Measurements from ENCODE around the gene RIPOR3.
A peak's percentile ranks its signal among the peaks of the same experiment; 100 is the strongest.
"Not testable (repeated sequence)": the region's sequence is repeated elsewhere in the genome, so short reads cannot be mapped to it uniquely, and the experiment has no call there.

The RIPOR3 gene

DNA sequence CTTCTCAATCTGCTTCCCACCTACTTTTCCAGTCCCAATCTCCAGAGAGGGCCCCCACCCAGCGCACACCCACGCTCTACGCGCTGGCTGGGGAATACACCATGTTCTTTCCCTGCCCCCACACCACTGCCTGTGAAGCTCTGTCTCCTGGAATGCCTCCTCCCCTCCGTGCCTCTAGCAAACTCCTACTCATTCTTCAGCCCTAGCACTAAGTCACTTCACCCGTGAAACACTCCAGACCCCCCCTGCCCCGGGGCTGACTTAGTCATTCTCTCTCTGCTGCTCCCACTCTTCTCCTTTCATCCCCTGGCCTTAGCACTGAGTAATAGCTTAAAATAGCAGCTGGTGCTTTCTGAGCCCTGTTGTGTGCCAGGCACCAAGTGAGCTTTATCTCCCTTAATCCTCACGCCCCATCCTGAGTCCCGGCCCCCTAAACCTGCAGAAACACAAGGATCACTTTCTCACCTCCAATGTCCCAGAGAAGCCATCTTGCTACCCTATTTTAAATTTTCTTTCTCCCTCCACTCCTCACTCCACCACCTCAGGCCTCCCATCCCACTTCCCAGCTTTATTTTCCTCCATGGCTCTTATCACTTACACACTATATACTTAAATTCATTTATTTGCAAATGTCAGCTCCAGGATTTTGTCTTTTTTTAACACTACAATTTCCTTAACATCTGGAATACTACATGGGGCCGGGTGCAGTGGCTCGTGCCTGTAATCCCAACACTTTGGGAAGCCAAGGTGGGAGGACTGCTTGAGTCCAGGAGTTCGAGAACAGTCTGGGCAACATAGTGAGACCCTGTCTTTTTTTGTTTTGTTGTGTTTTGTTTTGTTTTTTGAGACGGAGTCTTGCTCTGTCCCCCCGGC is 33.7 kb upstream of the RIPOR3 start:
- no peak for DNase-seq

DNA sequence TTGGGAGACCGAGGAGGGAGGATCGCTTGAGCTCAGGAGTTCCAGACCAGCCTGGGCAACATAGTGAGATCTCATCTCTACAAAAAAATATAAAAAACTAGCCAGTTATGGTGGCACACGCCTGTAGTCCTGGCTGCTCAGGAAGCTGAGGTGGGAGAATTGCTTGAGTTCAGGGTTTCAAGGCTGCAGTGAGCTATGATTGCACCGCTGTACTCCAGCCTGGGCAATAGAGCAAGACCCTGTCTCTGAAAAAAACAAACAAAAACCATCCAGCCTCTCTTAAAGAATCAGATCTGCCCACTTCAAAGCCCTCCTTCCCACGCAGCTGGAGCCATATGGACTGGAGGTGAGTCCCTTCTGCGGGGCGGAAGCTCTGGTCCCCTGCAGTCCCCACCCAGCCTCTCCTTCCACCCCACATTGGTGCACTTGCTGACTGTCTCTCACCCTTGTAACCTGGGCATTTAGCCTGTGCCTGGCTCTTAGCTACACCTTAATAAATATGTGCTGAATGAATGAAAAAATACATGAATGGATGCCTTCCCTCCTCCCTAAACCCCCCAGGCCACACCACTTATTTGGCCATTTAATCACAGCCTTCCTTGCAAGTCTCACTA is 32.9 kb upstream of the RIPOR3 start:
- DNase-seq = no peak

DNA sequence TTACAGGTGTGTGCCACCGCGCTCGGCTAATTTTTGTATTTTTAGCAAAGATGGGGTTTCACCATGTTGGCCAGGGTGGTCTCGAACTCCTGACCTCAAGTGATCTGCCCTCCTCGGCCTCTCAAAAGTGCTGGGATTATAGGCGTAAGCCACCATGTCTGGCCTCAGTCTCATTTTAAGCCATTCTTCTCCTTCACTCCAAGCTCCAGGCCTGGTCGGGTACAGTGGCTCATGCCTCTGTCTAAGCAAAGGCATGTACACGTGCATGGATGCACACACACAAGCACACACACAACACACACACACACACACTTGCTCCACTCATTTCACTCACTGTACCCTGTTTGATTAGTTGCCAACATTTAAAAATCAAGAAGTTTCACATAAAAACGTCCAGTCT is 32.3 kb upstream of the RIPOR3 start:
- no peak for DNase-seq

DNA sequence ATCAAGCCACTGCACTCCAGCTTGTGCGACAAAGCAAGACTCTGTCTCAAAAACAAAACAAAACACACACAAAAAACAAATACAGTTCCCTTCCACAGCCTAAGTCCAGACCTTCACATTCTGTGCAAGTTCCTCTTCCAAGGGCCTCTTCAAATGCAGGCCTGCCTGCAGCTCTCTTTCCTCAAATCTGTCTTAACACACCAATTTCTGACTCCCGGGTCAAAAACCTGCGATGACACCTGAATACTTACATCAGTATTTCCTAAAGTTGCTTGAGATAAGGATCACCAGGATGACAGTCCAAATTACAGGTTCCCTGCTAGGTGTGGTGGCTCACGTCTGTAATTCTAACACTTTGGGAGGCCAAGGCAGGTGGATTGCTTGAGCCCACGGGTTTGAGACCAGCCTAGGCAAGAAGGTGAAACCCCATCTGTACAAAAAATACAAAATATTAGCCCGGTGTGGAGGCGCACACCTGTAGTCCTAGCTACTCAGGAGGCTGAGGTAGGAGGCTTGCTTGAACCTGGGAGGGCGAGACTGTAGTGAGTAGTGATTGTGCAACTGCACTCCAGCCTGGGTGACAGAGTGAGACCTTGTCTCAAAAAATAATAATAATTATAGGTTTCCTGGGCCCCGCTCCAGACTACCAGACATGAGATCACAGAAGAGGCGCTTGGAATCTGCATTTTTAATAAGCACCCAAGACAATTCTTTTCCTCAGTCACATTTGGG is 31.2 kb upstream of the RIPOR3 start:
- no peak for DNase-seq

DNA sequence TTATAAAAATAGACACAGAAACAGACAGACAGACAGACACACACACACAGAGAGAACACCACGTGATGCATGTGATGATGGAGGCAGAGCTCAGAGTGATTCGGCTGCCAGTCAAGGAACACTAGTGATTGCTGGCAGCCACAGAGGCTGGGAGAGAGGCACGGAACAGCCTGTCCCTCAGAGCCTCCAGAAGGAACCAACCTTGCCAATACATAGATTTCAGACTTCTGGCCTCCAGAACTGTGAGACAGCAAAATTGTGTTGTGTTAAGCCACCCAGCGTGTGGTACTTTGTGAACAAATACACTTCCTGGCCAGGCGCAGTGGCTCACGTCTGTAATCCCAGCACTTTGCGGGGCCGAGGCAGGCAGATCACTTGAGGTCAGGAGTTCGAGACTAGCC is 30.5 kb upstream of the RIPOR3 start:
- DNase-seq = peak; percentile 32

DNA sequence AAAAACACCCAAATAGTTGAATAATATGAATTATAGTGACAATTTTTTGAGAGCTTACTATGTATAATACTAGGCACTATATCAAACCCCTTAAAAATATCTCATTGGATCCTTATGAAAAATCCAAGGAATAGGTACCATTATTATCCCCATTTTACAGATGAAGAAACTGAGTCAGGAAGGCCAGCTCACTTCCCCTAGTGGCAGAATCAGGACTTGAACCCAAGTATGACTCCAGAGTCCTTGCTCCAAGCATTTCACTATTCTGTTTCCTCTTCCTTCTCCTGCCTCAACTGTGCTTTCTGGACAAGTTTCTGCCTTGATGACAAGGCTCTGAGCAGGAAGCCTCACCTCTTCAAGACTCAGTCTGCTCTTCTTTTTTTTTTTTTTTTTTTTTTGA is 29.2 kb upstream of the RIPOR3 start:
- DNase-seq = no peak

DNA sequence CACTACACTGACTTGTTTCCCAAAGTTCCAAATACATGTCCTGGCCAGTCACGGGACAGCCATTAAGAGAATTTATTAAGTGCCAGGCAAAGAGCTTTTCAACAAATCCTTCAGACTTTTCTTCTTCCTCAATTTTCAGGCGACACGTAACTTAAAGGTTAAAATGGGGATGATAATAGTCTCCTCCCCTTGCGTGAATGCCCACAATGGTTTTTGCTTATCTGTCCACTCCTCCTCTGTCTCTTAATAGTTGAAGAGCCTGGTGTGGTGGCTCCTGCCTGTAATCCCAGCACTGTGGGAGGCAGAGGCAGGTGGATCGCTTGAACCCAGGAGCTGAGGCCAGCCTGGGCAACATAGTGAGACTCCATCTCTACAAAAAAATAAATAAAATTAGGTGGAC is 28.7 kb upstream of the RIPOR3 start:
- no peak for DNase-seq

DNA sequence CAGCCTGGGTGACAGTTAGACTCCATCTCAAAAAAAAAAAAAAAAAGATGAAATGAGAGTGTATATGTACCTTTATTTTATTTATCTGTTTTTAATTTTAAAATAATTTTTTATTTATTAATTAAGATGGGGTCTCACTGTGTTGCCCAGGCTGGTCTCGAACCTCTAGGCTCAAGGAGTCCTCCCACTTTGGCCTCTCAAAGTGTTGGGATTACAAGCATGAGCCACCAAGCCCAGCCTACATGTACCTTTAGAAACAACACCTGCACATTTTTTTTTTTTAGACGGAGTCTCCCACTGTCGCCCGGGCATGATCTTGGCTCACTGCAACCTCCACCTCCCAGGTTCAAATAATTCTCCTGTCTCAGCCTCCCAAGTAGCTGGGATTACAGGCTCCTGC is 28.0 kb upstream of the RIPOR3 start:
- no peak for DNase-seq

DNA sequence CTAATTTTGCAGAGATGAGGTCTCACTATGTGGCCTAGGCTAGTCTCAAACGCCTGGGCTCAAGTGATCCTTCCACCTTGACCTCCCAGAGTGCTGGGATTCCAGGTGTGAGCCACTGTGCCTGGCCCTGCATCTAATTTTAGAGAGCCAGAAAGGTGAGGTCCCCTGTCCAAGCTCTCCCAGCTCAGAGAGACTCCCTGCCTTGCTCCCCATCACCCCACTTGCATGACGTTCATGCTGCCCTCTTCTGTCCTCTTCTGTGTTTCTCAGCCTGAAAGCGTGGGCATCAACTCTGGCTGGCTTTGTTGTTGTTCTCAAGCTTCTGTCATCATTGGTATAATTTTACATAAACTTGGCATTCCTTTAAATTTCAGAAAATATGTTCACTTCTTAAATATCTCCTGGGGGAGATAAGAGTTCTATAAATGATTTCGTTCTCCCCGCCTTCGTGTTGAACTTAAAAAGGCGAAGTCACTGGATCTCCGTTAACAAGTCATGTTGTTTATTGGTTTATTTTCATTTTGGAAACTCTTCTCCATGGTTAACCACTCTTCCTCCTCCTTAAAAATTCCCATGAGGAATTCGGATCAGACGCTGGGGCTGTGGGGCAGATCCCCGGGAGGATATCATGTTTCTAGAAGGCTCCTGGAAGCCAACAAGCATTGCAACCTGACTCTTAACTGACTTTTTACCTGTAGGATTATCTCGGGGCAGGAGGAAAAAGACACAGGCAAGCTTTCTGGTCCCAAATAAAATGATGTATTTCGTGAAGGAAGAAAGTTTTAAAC is 26.8 kb upstream of the RIPOR3 start:
- no peak for DNase-seq

DNA sequence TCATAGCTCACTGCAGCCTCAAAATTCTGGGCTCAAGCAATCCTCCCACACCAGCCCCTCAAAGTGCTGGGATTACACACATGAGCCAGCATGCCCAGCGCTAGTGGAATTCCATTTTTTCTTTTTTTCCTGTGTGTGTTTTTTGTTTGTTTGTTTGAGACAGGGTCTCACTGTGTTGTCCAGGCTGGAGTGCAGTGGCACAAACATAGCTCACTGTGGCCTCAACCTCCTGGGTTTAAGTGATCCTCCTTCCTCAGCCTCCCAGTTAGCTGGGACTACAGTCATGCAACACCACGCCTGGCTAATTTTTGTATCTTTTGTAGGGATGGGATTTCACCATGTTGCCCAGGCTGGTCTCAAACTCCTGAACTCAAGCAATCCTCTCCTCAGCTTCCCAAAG is 26.0 kb upstream of the RIPOR3 start:
- no peak for DNase-seq

DNA sequence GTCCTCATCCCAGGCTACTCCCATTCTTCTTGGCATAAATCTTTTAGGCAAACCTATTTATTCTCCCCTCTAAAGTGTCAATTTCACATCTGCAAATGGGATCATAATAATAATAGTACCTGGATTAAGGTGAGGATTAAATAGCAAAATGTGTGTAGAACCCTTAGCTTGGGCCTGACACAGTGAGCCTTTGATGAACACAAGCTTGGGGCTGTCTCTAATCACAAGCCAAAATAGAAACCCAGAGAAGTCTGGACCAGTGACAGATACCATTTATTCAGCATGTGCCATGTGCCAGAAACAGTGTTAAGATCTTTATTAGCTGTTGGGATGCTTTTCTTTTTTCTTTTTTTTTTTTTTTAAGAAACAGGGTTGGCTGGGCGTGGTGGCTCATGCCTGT is 25.2 kb upstream of the RIPOR3 start:
- no peak for DNase-seq

DNA sequence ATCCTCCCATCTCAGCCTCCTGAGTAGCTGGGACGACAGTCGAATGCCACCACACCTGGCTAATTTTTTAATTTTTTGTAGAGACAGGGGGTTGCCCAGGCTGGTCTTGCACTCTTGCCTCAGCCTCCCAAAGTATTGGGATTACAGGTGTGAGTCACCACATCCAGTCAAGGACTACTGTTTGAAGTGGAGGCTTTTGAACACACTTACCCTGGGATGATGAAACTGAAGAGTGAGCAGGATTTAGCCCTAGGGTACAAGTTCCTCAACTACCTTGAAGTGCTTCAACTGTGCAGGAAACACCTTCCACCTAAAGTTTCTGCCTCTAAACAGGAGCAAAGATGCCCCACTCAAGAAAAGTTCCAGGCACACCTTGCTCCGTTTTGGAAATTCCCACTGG is 24.4 kb upstream of the RIPOR3 start:
- DNase-seq = no peak

DNA sequence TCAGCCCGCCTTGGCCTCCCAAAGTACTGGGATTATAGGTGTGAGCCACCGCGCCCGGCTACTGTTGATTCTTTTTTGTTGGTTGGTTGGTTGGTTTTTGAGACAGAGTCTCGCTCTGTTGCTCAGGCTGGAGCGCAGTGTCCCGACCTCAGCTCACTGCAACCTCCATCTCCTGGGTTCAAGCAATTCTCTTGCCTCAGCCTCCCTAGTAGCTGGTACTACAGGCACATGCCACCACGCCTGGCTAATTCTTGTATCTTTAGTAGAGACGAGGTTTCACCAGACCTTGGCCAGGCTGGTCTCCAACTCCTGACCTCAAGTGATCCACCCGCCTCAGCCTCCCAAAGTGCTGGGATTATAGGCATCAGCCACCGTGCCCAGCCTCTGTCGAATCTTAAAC is 23.1 kb upstream of the RIPOR3 start:
- not testable (repeated sequence) for DNase-seq

DNA sequence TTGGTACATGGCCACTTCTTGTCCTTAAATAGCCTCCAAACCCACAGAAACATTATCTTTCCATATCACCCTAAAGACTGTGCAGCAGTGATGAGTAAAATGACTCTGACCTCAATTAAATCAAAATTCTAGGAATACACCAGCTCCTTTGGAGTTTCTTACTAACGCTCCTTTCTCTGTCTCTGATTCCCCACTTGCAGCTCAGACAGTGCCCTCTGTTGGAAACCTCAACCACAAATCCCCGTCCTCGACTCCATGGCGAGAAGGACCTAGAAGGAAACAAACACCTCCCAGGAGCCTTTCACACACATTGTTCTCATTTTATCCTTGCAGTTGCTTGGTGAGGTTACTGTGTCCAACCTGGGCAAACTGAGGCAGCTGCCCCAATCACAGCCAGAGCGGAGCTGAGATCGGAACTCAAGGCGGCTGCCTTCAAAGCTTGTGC is 22.3 kb upstream of the RIPOR3 start:
- peak; percentile 3 for DNase-seq

DNA sequence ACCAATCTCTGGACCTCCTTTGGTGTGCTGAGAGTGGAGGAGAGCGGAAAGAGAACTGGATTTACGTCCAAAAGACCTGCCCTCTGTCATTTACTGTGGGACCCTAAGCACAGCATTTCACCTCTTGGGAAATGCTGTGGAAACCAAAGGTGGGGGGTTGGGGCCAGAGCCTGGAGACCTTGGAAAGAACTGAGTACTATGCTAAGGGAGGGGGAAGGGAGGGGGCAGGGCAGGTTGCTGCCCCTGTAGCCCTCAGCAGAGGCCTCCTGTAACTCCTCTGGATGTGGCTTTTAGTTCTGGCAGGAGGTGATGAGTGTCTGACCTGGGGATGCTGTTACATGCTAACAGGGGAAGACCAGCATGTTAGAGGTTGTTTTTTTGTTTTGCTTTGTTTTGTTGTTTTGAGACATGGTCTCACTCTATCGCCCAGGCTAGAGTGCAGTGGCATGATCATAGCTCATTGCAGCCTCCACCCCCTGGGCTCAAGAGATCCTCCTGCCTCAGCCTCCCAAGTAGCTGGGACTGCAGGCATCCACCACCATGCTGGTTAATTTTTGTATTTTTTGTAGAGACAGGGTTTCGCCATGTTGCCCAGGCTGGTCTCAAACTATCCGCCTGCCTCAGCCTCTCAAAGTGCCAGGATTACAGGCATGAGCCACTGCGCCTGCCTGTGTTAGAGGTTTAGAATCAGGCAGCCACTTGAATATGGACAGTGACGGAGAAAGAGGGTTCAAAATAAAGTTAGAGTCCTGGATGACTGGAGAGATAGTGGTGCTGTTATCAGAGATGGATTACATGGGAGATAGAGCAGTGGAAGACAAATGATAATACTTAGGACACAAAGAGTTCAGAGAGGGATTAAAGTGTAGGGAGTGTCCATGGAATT is 21.7 kb upstream of the RIPOR3 start:
- no peak for DNase-seq

DNA sequence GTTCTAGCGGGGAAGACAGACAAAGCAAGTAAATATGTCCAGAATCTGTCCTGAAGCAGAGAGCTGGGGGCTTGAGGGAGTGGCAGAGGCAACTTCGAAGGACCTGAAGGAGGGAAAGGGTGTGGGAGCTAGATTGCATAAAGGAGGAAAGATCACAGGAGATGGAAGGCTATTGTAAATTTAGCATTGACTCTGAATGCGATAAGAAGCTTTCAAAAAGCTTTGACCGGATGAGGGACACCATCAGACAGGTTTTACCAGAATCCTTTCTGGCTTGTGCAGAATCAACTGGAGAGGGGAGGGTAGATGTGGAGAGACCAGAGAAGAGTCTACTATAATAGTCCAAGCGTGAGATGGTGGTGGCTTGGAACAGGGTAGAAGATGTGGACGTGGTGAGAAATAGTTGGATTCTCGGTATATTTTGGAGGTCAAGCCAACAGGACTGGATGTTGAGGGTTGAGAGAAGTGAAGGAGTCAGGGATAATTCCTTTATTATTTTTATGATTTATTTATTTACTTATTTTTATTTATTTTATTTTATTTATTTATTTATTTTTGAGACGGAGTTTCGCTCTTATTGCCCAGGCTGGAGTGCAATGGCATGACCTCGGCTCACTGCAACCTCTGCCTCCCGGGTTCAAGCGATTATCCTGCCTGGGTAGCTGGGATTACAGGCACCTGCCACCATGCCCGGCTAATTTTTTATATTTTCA is 19.9 kb upstream of the RIPOR3 start:
- no peak for DNase-seq

DNA sequence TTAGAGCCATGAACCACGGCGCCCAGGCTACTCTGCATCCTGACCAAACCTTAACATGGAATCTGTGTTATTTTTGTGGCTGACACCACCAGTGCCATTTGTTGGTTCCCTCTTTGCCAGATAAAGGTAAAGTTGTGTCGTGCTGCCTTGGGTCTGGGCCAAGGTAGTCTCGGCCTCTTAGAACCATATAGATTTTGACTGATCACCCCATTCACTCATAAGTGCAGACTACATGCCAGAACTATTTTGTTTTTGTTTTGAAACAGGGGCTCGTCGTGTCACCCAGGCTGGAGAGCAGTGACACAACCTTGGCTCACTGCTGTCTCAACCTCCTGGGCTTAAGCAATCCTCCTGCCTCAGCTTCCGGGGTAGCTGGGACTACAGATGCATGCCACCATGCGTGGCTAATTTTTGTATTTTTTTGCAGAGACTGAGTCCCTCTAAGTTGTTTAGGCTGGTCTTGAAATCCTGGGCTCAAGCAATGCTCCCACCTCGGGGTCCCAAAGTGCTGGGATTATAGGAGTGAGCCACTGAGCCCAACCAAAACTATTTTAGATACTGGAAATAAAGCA is 19.2 kb upstream of the RIPOR3 start:
- DNase-seq = no peak

DNA sequence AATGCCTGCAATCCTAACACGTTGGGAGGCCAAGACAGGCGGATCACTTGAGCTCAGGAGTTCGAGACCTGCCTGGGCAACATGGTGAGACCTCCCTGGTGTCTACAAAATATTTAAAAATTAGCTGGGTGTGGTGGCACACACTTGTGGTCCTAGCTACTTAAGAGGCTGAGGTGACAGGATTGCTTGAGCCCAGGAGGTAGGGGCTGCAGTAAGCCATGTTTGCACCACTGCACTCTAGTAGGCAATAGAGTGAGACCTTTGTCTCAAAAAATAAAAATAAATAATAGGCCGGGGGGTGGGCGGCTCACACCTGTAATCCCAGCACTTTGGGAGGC is 18.3 kb upstream of the RIPOR3 start:
- DNase-seq = no peak

DNA sequence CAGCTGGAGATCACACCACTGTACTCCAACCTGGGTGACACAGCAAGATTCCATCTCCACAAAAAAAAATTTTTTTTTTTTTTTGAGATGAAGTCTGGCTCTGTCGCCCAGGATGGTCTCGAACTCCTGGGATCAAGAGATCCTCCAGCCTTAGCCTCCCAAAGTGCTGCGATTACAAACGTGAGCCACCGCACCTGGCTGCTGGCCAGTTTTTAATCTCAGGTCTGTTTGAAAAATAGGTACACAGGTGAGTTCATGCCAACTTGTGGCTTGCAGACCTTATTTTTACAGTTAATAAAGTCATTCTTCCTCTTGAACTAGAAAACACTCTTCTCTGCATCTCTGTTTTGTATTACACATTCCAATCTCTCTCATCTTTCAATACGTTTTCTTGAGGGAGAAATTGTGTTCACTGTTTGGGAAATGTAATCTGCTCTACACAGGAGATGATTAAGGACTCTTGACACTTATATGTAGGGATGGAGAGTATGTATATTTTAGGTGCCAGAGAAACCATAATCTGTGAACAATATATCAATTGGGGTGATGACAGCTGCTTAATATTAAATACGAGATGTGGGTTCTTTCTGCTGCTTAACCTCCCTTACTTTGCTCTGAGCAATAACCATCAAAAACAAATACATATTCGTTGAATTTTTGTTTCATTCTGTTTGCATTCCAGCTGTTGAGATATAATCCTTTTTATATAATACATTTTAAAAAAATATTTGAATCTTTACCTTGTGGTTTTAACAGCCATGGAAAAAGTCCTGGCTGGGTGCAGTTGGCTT is 17.7 kb upstream of the RIPOR3 start:
- no peak for DNase-seq

DNA sequence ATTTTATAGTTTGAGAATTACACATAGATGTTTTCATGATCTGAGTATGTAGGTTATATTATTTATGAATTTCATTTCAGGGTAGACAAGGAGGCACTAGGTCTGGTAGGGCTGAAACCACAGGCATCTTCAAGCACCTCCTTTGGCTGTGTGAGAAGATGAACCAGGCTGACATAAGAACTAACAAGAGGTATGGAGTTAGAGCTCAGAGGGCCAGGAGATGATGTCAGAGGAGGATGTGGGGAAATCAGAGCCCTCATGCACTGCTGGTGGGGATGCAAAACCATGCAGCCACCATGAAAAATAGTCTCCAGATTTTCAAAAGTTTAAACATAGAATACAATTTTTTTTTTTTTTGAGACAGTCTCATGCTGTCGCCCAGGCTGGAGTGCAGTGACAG is 13.6 kb upstream of the RIPOR3 start:
- no peak for DNase-seq
